Lower lobe of right lung (tissue), 2 donors: Measurements from ENCODE around the gene BNC2. TPM values are rescaled to one million over a fixed set of nuclear protein-coding genes. Genes with fewer than 3 reads are reported as not detected.
A peak's percentile ranks its signal among the peaks of the same experiment; 100 is the strongest.

ENCODE experiments used
- ATAC-seq, 2 donors: fragments of 200-7000 bp; cut with Tn5 transposase; one replicate each; pipeline ENCODE4 v1.9.1; 2020 to 2022; ENCODE audit warnings: mild to moderate bottlenecking in 2 of 2, moderate library complexity in 2 of 2
- DNase-seq: peaks from one replicate; pipeline ENCODE4 v3.0.0-alpha.2; 2020
- H3K27ac ChIP-seq: fragments of 200-600 bp; one replicate; pipeline ENCODE4 v1.8.0; 2022
- H3K27me3 ChIP-seq: fragments of 200-600 bp; one replicate; pipeline ENCODE4 v1.8.0; 2022; ENCODE audit warnings: low read depth
- H3K36me3 ChIP-seq: fragments of 200-600 bp; one replicate; pipeline ENCODE4 v1.8.0; 2022; ENCODE audit warnings: mild to moderate bottlenecking
- H3K4me1 ChIP-seq: fragments of 200-600 bp; one replicate; pipeline ENCODE4 v1.8.0; 2022
- H3K4me3 ChIP-seq: fragments of 200-600 bp; one replicate; pipeline ENCODE4 v1.8.0; 2022; ENCODE audit warnings: mild to moderate bottlenecking
- H3K9me3 ChIP-seq: fragments of 200-600 bp; one replicate; pipeline ENCODE4 v1.8.0; 2022
- intact Hi-C: fragments of 100-400 bp; cut with DNase I; formaldehyde crosslinking; loops from one replicate; pipeline ENCODE4 v1.11.0; 2022
- total RNA-seq: library from RNA; stranded (reverse); fragmentation: NEBNext Ultra II Directional; extraction: Animal tissue kit (Norgen Biotek cat#: 25700); gene quantifications from one replicate; pipeline ENCODE4 v1.2.1, GENCODE V29; 2021
- TF ChIP-seq, protein P1 (sequence below): fragments of 200-600 bp; IDR thresholded peaks from one replicate; pipeline ENCODE4 v1.8.0; 2022; ENCODE audit warnings: antibody characterized with exemption, mild to moderate bottlenecking
- donor health status: DM: no; HTN: yes; CAD: no; lungs with severe emphysema.

BNC2 gene
- total RNA-seq, 1 donor from 2014 or later: 15.0 TPM

DNA sequence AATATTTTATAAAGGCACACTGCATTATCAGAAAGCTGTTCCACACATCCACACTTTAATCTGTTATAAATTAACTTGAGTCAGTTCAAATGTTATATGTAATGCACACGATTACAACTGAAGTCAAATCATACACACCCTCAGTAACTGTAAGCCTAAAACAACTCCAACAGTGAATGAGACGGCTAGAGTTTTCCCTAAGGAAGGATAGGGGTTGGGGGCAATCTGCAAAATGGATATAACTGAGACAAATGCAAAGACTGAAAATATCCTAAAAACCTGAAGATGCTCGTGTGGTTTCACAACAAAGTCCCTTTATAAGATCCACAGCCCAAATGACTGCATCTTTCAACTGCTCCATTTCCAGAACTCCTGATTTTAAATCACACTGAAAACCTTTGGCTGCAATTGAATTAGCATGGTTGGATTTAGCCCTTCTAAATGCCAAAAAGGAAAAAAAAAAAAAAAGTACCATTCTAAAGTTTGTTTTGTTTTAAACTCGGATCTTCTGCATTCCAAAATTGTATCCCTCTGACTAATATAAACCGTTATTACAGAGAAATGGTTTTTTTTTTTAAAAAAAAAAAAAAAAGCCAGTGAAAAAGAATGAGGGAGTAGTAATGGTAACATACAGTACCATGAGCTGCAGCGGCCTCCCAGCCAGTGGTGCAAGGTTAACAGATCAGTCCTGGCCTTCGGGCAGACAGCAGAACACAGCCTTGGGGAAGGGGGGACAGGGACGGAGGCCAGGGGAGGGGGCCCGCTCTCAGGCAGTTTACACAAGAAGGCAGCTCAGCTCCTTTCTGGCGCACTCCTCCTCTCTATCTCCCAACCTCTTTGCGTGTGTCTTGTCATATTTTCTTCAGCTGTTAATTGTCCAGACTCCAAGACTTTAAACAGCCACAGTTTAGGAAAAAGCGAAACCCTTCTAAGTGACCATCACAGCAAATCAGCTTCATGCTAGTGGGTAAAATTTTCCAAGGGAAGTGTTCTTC lies 166.1 kb downstream of the BNC2 start:
- peak overlapping the region; percentile 23 for H3K4me3 ChIP-seq
- intact Hi-C loops: no loop called here

DNA sequence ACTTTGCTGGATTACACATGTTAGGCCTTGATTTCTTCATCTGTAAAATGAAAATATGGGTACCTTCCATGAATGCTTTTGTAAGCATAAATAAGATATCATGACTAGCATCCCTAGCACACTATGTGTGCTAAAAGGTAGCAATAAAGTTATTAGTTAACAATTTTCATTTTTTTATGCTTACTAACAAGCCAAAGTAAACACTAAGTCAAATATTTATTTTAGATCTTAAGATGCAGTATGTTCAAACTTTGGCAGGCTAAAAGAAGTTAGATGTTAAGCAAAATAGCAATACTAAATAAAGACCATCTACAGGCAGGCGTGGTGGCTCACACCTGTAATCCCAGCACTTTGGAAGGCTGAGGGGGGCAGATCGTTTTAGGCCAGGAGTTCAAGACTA lies 169.1 kb downstream of the BNC2 start:
- Histone ChIP-seq H3K27ac (no peak overlapping the region), H3K4me3 (no peak overlapping the region), H3K27me3 (no peaks in the 10 kb centered on the region), H3K9me3 (no peaks in the 10 kb centered on the region), H3K36me3 (no peaks in the 10 kb centered on the region), H3K4me1 (peaks cover 4% of the 10 kb centered on the region)
- TF ChIP-seq, protein P1, sequence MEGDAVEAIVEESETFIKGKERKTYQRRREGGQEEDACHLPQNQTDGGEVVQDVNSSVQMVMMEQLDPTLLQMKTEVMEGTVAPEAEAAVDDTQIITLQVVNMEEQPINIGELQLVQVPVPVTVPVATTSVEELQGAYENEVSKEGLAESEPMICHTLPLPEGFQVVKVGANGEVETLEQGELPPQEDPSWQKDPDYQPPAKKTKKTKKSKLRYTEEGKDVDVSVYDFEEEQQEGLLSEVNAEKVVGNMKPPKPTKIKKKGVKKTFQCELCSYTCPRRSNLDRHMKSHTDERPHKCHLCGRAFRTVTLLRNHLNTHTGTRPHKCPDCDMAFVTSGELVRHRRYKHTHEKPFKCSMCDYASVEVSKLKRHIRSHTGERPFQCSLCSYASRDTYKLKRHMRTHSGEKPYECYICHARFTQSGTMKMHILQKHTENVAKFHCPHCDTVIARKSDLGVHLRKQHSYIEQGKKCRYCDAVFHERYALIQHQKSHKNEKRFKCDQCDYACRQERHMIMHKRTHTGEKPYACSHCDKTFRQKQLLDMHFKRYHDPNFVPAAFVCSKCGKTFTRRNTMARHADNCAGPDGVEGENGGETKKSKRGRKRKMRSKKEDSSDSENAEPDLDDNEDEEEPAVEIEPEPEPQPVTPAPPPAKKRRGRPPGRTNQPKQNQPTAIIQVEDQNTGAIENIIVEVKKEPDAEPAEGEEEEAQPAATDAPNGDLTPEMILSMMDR: no peak
- intact Hi-C loops: no loop called here
- no peak for DNase-seq
- peak in 1 of 2 donors; percentile 18 for ATAC-seq

More for the DNA sequence above, 166.1 kb downstream of the BNC2 start:
- ATAC-seq (peak; percentile 29 to 58), DNase-seq (no peak)
- Histone ChIP-seq H3K4me1 (peaks cover 4% of the 10 kb centered on the region), H3K9me3 (no peaks in the 10 kb centered on the region), H3K27ac (peak overlapping the region; percentile 82), H3K27me3 (no peaks in the 10 kb centered on the region), H3K36me3 (no peaks in the 10 kb centered on the region)
- TF ChIP-seq, protein P1: no peak

DNA sequence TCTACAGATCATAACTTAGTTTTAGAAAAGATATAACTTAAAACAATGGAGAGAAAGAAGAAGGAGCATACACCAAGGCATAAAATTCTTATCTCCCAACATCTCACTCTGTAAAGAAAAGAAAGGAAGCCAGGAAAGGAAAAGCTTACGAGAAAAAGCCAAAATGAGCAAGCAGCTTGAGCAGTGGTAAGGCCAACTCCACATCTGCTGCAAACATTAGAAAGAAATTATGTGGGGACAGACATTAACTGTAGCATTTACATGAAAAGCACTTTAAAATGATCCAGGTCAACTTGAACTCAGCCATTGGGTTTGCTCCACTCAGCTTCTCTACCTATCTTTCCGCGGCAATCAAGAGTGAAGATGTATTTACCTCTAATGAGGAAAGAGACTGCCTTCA lies 176.9 kb downstream of the BNC2 start:
- ATAC-seq (no peak), DNase-seq (no peak)
- Histone ChIP-seq H3K36me3 (no peaks in the 10 kb centered on the region), H3K4me3 (no peak overlapping the region), H3K27ac (no peak overlapping the region), H3K9me3 (no peaks in the 10 kb centered on the region), H3K4me1 (peaks cover 11% of the 10 kb centered on the region), H3K27me3 (no peaks in the 10 kb centered on the region)
- TF ChIP-seq, protein P1: no peak
- intact Hi-C loops: no loop called here

DNA sequence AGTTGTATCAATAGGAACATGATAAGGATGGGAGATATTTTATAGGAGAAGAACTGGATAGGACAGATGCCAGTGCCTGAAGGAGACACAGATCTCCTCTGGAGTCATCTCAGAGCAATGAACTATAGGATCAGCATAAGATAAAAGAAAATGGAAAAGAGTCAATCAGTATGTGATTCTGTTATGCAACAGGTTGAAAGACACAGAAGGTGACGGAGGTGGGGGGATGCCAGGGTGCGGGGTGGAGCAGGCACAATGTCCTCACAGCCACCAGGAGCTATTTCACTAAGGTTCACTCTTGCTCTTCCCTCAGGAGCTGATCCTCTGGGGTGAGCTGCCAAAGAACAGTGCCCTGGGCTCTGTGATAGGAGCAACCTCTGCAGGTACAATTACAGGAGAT lies 179.8 kb downstream of the BNC2 start:
- Histone ChIP-seq H3K4me1 (peaks cover 17% of the 10 kb centered on the region), H3K4me3 (no peak overlapping the region), H3K27ac (no peak overlapping the region), H3K36me3 (no peaks in the 10 kb centered on the region), H3K9me3 (no peaks in the 10 kb centered on the region), H3K27me3 (no peaks in the 10 kb centered on the region)
- ATAC-seq (no peak), DNase-seq (no peak)
- intact Hi-C loops: no loop called here
- TF ChIP-seq, protein P1: no peak

DNA sequence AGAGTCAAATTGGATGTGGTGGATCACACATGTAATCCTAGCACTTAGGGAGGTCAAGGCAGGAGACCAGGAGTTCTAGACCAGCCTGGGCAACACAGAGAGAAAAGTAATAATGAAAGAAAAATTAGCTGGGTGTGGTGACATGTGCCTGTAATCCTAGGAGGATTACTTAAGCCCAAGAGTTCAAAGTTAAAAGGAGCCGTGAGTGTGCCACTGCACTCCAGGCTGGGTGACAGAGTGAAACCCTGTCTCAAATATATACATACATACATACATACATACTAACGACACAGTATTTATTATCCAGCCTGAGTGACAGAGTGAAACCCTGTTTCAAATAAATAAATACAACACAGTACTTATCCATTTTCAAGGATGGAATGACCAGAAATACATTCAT lies 180.3 kb downstream of the BNC2 start:
- Histone ChIP-seq H3K4me3 (no peak overlapping the region), H3K36me3 (no peaks in the 10 kb centered on the region), H3K27me3 (no peaks in the 10 kb centered on the region), H3K4me1 (peaks cover 17% of the 10 kb centered on the region), H3K27ac (no peak overlapping the region), H3K9me3 (no peaks in the 10 kb centered on the region)
- TF ChIP-seq, protein P1: no peak
- DNase-seq: no peak
- intact Hi-C loops: no loop called here
- ATAC-seq: no peak
